ENCODE data around the gene P2RX7.
"Not testable (repeated sequence)": the region's sequence is repeated elsewhere in the genome, so short reads cannot be mapped to it uniquely, and the experiment has no call there.

P2RX7 gene

GRCh38 chr12:121162985-121163384 is 30.3 kb downstream of the P2RX7 start:
- peaks cover 71% of the 10 kb centered on the region for H3K36me3 Mint-ChIP-seq
- H3K27me3 Mint-ChIP-seq: no peaks in the 10 kb centered on the region
- H3K27ac Mint-ChIP-seq: no peak overlapping the region
- H3K9me3 Mint-ChIP-seq: peaks cover 4% of the 10 kb centered on the region
- no peaks in the 10 kb centered on the region for H3K4me1 Mint-ChIP-seq
- CTCF ChIA-PET: no interaction called here
- no peak overlapping the region for H3K4me3 Mint-ChIP-seq
- no peak for DNase-seq

- H3K9me3 Mint-ChIP-seq, H3K27me3 Mint-ChIP-seq, H3K4me3 Mint-ChIP-seq, CTCF ChIA-PET, H3K27ac Mint-ChIP-seq, H3K4me1 Mint-ChIP-seq, DNase-seq: not testable (repeated sequence)
- H3K36me3 Mint-ChIP-seq: peaks cover 65% of the 10 kb centered on the region
Observed at GRCh38 chr12:121164839-121165238, 32.2 kb downstream of the P2RX7 start.

- no peak for DNase-seq
- H3K27me3 Mint-ChIP-seq: no peaks in the 10 kb centered on the region
- H3K9me3 Mint-ChIP-seq: no peaks in the 10 kb centered on the region
- H3K27ac Mint-ChIP-seq: no peak overlapping the region
- no peaks in the 10 kb centered on the region for H3K4me1 Mint-ChIP-seq
- peaks cover 67% of the 10 kb centered on the region for H3K36me3 Mint-ChIP-seq
- CTCF ChIA-PET: no interaction called here
- H3K4me3 Mint-ChIP-seq: no peak overlapping the region
Observed at GRCh38 chr12:121165316-121165715, 32.6 kb downstream of the P2RX7 start.

GRCh38 chr12:121166356-121166755 is 33.7 kb downstream of the P2RX7 start:
- no peak overlapping the region for H3K27ac Mint-ChIP-seq
- no peak for DNase-seq
- peaks cover 62% of the 10 kb centered on the region for H3K36me3 Mint-ChIP-seq
- no peaks in the 10 kb centered on the region for H3K4me1 Mint-ChIP-seq
- CTCF ChIA-PET: no interaction called here
- no peaks in the 10 kb centered on the region for H3K9me3 Mint-ChIP-seq
- no peak overlapping the region for H3K4me3 Mint-ChIP-seq
- H3K27me3 Mint-ChIP-seq: no peaks in the 10 kb centered on the region

GRCh38 chr12:121167232-121167820 is 34.6 kb downstream of the P2RX7 start:
- CTCF ChIA-PET: no interaction called here
- no peak overlapping the region for H3K4me3 Mint-ChIP-seq
- peaks cover 55% of the 10 kb centered on the region for H3K36me3 Mint-ChIP-seq
- H3K27ac Mint-ChIP-seq: no peak overlapping the region
- no peaks in the 10 kb centered on the region for H3K9me3 Mint-ChIP-seq
- no peaks in the 10 kb centered on the region for H3K4me1 Mint-ChIP-seq
- no peaks in the 10 kb centered on the region for H3K27me3 Mint-ChIP-seq
- DNase-seq: no peak

- DNase-seq: no peak
- Mint-ChIP-seq H3K9me3 (no peaks in the 10 kb centered on the region), H3K27me3 (no peaks in the 10 kb centered on the region), H3K27ac (no peak overlapping the region), H3K4me3 (no peak overlapping the region), H3K4me1 (no peaks in the 10 kb centered on the region), H3K36me3 (peaks cover 56% of the 10 kb centered on the region)
- CTCF ChIA-PET: interaction anchor here (0.6 kb wide), 1 partner anchor 373 kb away, joined by 3 read pairs; no protein-coding TSS in a partner anchor
Observed at GRCh38 chr12:121167951-121168350, 35.3 kb downstream of the P2RX7 start.

- Mint-ChIP-seq H3K27me3 (no peaks in the 10 kb centered on the region), H3K4me3 (no peak overlapping the region), H3K36me3 (peaks cover 52% of the 10 kb centered on the region), H3K9me3 (no peaks in the 10 kb centered on the region), H3K27ac (no peak overlapping the region), H3K4me1 (no peaks in the 10 kb centered on the region)
- CTCF ChIA-PET: no interaction called here
- DNase-seq: no peak
Observed at GRCh38 chr12:121170151-121170550, 37.5 kb downstream of the P2RX7 start.

- peaks cover 51% of the 10 kb centered on the region for H3K36me3 Mint-ChIP-seq
- H3K27me3 Mint-ChIP-seq: no peaks in the 10 kb centered on the region
- H3K4me1 Mint-ChIP-seq: no peaks in the 10 kb centered on the region
- no peaks in the 10 kb centered on the region for H3K9me3 Mint-ChIP-seq
- H3K4me3 Mint-ChIP-seq: no peak overlapping the region
- H3K27ac Mint-ChIP-seq: no peak overlapping the region
- CTCF ChIA-PET: no interaction called here
- DNase-seq: no peak
Observed at GRCh38 chr12:121170611-121171260, 38.1 kb downstream of the P2RX7 start.

- Mint-ChIP-seq H3K27ac (no peak overlapping the region), H3K9me3 (no peaks in the 10 kb centered on the region), H3K27me3 (no peaks in the 10 kb centered on the region), H3K36me3 (peaks cover 51% of the 10 kb centered on the region), H3K4me3 (no peak overlapping the region), H3K4me1 (no peaks in the 10 kb centered on the region)
- no peak for DNase-seq
- CTCF ChIA-PET: no interaction called here
Observed at GRCh38 chr12:121172145-121172544, 39.5 kb downstream of the P2RX7 start.

GRCh38 chr12:121175383-121176119 is 42.9 kb downstream of the P2RX7 start:
- Mint-ChIP-seq H3K27me3 (no peaks in the 10 kb centered on the region), H3K9me3 (no peaks in the 10 kb centered on the region), H3K4me1 (no peaks in the 10 kb centered on the region), H3K4me3 (no peak overlapping the region), H3K36me3 (peaks cover 55% of the 10 kb centered on the region), H3K27ac (no peak overlapping the region)
- DNase-seq: no peak
- CTCF ChIA-PET: no interaction called here

- H3K27ac Mint-ChIP-seq: no peak overlapping the region
- H3K9me3 Mint-ChIP-seq: peaks cover 8% of the 10 kb centered on the region
- H3K36me3 Mint-ChIP-seq: peaks cover 63% of the 10 kb centered on the region
- CTCF ChIA-PET: no interaction called here
- no peak for DNase-seq
- no peak overlapping the region for H3K4me3 Mint-ChIP-seq
- H3K4me1 Mint-ChIP-seq: no peaks in the 10 kb centered on the region
- no peaks in the 10 kb centered on the region for H3K27me3 Mint-ChIP-seq
Observed at GRCh38 chr12:121176826-121177529, 44.3 kb downstream of the P2RX7 start.

GRCh38 chr12:121181181-121181580 is 48.5 kb downstream of the P2RX7 start:
- CTCF ChIA-PET: interaction anchor here (0.6 kb wide), 1 partner anchor 49 kb away, joined by 3 read pairs; no protein-coding TSS in a partner anchor
- H3K36me3 Mint-ChIP-seq: peaks cover 58% of the 10 kb centered on the region
- H3K9me3 Mint-ChIP-seq: peaks cover 13% of the 10 kb centered on the region
- no peak overlapping the region for H3K4me3 Mint-ChIP-seq
- no peaks in the 10 kb centered on the region for H3K4me1 Mint-ChIP-seq
- DNase-seq: no peak
- no peak overlapping the region for H3K27ac Mint-ChIP-seq
- no peaks in the 10 kb centered on the region for H3K27me3 Mint-ChIP-seq

- Mint-ChIP-seq H3K4me1 (no peaks in the 10 kb centered on the region), H3K36me3 (peaks cover 51% of the 10 kb centered on the region), H3K27me3 (no peaks in the 10 kb centered on the region), H3K9me3 (peaks cover 13% of the 10 kb centered on the region), H3K27ac (no peak overlapping the region), H3K4me3 (no peak overlapping the region)
- CTCF ChIA-PET: interaction anchor here (1.0 to 1.6 kb wide), 2 partner anchors 23 to 34 kb away, joined by 3 to 4 read pairs; no protein-coding TSS in a partner anchor
- no peak for DNase-seq
Observed at GRCh38 chr12:121182222-121182893, 49.7 kb downstream of the P2RX7 start.

GRCh38 chr12:121184425-121184824 is 51.7 kb downstream of the P2RX7 start:
- Mint-ChIP-seq H3K4me1 (no peaks in the 10 kb centered on the region), H3K27ac (no peak overlapping the region)
- CTCF ChIA-PET: no interaction called here

More at GRCh38 chr12:121184425-121184824, 51.7 kb downstream of the P2RX7 start:
- Mint-ChIP-seq H3K27me3 (no peaks in the 10 kb centered on the region), H3K9me3 (peaks cover 13% of the 10 kb centered on the region), H3K36me3 (peaks cover 48% of the 10 kb centered on the region), H3K4me3 (no peak overlapping the region)
- DNase-seq: no peak

Data from activated naive CD4-positive, alpha-beta T cell treated with anti-CD3 and anti-CD28 coated beads, Interleukin-2, amount 10 ng/mL, durations not matched to agents 7 days and 5 days (primary cell).